GM19099 (cell line): ENCODE measurements around the gene CCDC127.

Experiments used
- POLR2A ChIP-seq: IDR thresholded peaks from 3 replicates; pipeline ENCODE4 v1.6.1; 2011; ENCODE audit warnings: low read depth; ENCODE audit not compliant: insufficient read length; ENCODE audit errors: extremely low read depth

Gene CCDC127, protein sequence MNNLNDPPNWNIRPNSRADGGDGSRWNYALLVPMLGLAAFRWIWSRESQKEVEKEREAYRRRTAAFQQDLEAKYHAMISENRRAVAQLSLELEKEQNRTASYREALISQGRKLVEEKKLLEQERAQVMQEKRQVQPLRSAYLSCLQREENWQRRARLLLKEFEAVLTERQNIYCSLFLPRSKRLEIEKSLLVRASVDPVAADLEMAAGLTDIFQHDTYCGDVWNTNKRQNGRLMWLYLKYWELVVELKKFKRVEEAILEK

GRCh38 chr5:217494-218456, at the start of gene CCDC127, which contains the start of gene SDHA:
Gene CCDC127 (minus strand): TSS chr5:218153. CDS start chr5:216849, 1,304 bp downstream.
Gene SDHA (plus strand): TSS chr5:218320. CDS start chr5:218356, 36 bp downstream.
- TF ChIP-seq POLR2A: peak; percentile 77

GRCh38 chr5:267716-268115, 49.8 kb upstream of the CCDC127 start:
- TF ChIP-seq POLR2A: no peak

DNA sequence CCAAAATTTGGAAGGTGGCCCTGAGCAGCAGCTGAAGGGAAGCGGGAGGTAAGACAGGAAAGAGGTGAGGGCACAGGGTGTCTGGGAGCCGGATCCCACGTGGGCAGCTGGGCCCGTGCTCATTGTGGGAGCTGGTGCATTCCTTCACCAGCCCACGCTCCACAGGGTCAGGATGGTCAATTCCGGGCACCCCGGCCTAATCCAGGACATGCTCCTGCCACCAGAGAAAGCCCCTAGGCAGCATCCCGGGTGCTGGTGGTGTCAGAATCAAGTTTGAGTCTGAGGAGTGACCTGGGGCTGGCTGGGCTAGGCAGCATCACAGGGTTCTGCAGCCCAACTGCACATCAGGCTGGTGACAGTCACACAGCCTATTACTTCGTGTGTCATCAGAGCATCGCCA, 46.4 kb upstream of the CCDC127 start:
- TF ChIP-seq POLR2A: no peak

- no peak for TF ChIP-seq POLR2A
Measured at GRCh38 chr5:257148-257547, 39.2 kb upstream of the CCDC127 start.

DNA sequence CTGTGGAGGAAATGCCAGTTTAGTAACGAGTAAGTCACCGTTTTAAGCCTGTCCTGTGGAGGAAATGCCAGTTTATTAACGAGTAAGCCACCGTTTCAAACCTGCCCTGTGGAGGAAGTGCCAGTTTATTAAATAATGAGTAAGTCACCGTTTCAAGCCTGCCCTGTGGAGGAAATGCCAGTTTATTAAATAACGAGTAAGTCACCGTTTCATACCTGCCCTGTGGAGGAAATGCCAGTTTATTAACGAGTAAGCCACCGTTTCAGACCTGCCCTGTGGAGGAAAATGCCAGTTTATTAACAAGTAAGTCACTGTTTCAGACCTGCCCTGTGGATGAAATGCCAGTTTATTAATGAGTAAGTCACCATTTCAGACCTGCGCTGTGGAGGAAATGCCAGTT, 34.6 kb upstream of the CCDC127 start:
- TF ChIP-seq POLR2A: no peak

DNA sequence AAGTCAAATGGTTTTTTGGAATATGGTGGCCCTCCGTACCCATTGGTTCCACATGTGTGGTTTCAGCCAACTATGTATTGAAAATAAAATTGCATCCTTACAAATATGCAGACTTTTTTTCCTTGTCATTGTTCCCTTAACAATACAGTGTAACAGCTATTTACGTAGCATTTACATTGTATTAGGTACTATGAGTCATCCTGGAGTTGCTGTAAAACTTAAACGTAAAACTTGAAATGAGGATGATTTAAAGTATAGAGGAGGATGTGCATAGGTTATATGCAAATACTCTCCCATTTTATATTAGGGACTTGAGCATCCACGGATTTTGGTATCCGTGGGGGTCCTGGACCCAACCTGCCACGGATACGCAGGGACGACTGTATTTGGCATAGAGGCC, 16.5 kb upstream of the CCDC127 start:
- TF ChIP-seq POLR2A: no peak

DNA sequence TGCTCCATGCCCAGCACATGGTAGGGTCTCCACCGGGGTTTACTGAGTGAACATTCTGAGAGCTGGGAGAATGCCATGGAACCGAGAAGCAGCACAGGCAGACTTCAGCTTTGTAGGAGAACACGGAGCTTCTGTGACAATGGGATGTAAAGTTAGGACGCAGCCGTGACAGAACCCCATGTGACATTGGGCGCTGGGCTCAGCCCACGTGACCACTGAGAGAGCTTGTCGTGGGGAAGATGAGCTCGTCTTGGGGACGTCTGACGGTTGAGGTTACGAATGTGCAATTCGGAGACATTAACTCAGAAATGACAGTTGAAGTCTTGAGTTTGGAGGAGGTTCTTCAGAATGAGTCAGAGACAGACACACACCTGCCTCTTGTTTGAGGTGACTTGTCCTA, 13.7 kb upstream of the CCDC127 start:
- TF ChIP-seq POLR2A: no peak

GRCh38 chr5:230711-231110, 12.8 kb upstream of the CCDC127 start:
- TF ChIP-seq POLR2A: no peak

DNA sequence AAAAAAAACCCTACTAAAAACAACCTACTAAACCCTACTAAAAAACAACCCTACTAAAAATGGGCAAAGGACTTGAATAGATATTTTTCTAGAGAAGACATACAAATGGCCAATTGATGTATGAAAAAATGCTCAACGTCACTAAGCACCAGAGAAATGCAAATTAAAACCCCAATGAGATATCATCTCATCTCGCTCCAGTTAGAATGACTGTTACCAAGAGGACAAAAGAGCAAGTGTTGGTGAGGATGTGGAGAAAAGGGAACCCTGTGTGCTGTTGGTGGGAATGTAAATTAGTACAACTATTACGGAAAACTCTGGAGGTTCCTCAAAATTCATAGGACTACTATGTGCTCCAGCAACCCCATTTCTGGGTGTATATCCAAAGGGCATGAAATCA, 10.9 kb upstream of the CCDC127 start:
- no peak for TF ChIP-seq POLR2A

- no peak for TF ChIP-seq POLR2A
Measured at GRCh38 chr5:225334-225733, 7.4 kb upstream of the CCDC127 start.

- no peak for TF ChIP-seq POLR2A
Measured at GRCh38 chr5:223791-224190, 5.8 kb upstream of the CCDC127 start.

- no peak for TF ChIP-seq POLR2A
Measured at GRCh38 chr5:219991-220390, 2.0 kb upstream of the CCDC127 start.

DNA sequence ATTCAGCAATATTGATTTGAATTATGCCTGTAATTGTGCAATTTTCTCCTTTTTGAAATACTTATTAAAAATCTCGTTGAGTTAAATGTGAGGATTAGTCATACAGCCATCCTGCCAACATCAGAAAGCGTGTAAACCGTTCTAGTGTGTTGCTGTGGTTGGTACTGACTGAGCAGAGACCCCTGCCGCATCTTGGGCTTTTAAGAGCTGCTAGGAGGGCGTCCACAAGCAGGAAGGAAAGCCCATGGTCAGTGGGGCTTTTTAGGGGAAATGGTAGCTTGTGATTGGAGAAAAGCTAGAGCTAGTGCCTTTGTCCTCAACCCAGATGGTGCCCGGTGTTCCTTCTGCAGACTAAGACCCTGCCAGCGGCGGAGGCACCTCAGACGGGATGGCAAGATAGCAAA, 1.5 kb upstream of the CCDC127 start:
- TF ChIP-seq POLR2A: no peak

- TF ChIP-seq POLR2A: no peak
Measured at GRCh38 chr5:218457-219291, 721 bp upstream of the CCDC127 start.

DNA sequence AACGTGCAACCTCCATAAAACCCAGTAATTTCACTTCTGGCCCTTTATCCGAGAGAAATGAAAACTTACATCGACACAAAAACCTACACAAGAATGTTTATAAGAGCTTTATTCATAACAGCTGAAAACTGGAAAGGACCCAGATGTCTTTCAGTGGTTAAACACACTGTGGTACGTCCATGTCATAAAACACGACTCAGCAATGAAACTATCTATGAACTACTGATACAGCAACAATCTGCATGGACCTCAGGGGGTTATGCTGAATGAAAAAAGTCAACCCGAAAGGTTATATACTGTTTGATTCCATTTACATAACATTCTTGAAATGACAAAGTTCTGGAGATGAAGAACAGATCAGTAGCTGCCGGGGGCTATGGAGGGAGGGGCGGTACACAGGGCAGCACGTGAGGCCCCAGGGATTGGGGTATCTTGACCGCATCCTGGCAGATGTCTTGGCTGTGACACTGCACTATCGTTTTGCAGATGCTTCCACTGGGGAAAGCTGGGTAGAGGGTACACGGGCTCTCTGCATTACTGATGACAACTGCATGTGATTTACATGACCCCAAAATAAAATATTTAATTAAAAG, 4.1 kb downstream of the CCDC127 start:
- TF ChIP-seq POLR2A: no peak
